RWPE2 (cell line): ENCODE data around the gene CFAP157.

Source experiments
- ATAC-seq: fragments of 200-7000 bp; cut with Tn5 transposase; 3 replicates; pipeline ENCODE4 v1.9.1; 2021; ENCODE audit warnings: low read depth
- DNase-seq: peaks from one replicate; pipeline ENCODE4 v3.0.0-alpha.2; 2020; ENCODE audit warnings: low spot score
- H3K27ac ChIP-seq: fragments of 450-650 bp; 2 replicates; pipeline ENCODE4 v1.5.1; 2017; ENCODE audit warnings: mild to moderate bottlenecking; ENCODE audit not compliant: poor library complexity, severe bottlenecking
- H3K27me3 ChIP-seq: fragments of 250-450 bp; sonication (Bioruptor Pico); 2 replicates; pipeline ENCODE4 v1.5.1; 2021; ENCODE audit warnings: mild to moderate bottlenecking, moderate library complexity; ENCODE audit not compliant: insufficient read depth, poor library complexity, severe bottlenecking
- H3K36me3 ChIP-seq: fragments of 250-450 bp; sonication (Bioruptor Pico); 2 replicates; pipeline ENCODE4 v1.5.1; 2020; ENCODE audit warnings: low read depth, mild to moderate bottlenecking, moderate library complexity
- H3K4me1 ChIP-seq: fragments of 250-450 bp; sonication (Bioruptor Pico); 2 replicates; pipeline ENCODE4 v1.5.1; 2021; ENCODE audit warnings: mild to moderate bottlenecking, moderate library complexity; ENCODE audit not compliant: insufficient read depth, poor library complexity, severe bottlenecking
- H3K4me3 ChIP-seq: fragments of 250-450 bp; sonication (Bioruptor Pico); 2 replicates; pipeline ENCODE4 v1.5.1; 2021; ENCODE audit warnings: mild to moderate bottlenecking, moderate library complexity; ENCODE audit not compliant: severe bottlenecking
- H3K9me3 ChIP-seq: fragments of 250-450 bp; sonication (Bioruptor Pico); 2 replicates; pipeline ENCODE4 v1.5.1; 2021; ENCODE audit warnings: mild to moderate bottlenecking, moderate library complexity; ENCODE audit not compliant: severe bottlenecking
- CTCF ChIP-seq: fragments of 450-650 bp; IDR thresholded peaks from one replicate; pipeline ENCODE4 v1.5.1; 2017; ENCODE audit warnings: mild to moderate bottlenecking, moderate library complexity; ENCODE audit not compliant: poor library complexity, severe bottlenecking

The CFAP157 gene

GRCh38 chr9:127697575-127697974 lies 9.2 kb upstream of the CFAP157 start:
- Histone ChIP-seq H3K27me3 (no peaks in the 10 kb centered on the region), H3K27ac (no peak overlapping the region), H3K9me3 (no peaks in the 10 kb centered on the region), H3K4me3 (no peak overlapping the region), H3K36me3 (no peaks in the 10 kb centered on the region), H3K4me1 (no peaks in the 10 kb centered on the region)
- TF ChIP-seq CTCF = no peak
- no peak for DNase-seq
- ATAC-seq = no peak

GRCh38 chr9:127698386-127698785 lies 8.4 kb upstream of the CFAP157 start:
- ATAC-seq (no peak), DNase-seq (no peak)
- TF ChIP-seq CTCF = no peak
- Histone ChIP-seq H3K27ac (no peak overlapping the region), H3K27me3 (no peaks in the 10 kb centered on the region), H3K9me3 (no peaks in the 10 kb centered on the region), H3K36me3 (no peaks in the 10 kb centered on the region), H3K4me3 (no peak overlapping the region), H3K4me1 (no peaks in the 10 kb centered on the region)

GRCh38 chr9:127698985-127699670 lies 7.7 kb upstream of the CFAP157 start:
- H3K9me3 ChIP-seq = no peaks in the 10 kb centered on the region
- H3K36me3 ChIP-seq = no peaks in the 10 kb centered on the region
- no peak overlapping the region for H3K27ac ChIP-seq
- H3K4me1 ChIP-seq = no peaks in the 10 kb centered on the region
- ATAC-seq = peak; percentile 95
- no peaks in the 10 kb centered on the region for H3K27me3 ChIP-seq
- DNase-seq = peak; percentile 90
- H3K4me3 ChIP-seq = peak overlapping the region; percentile 7
- TF ChIP-seq CTCF = no peak

GRCh38 chr9:127700140-127700539 lies 6.6 kb upstream of the CFAP157 start:
- H3K27ac ChIP-seq = no peak overlapping the region
- no peak for TF ChIP-seq CTCF
- H3K36me3 ChIP-seq = no peaks in the 10 kb centered on the region
- DNase-seq (no peak), ATAC-seq (no peak)
- no peaks in the 10 kb centered on the region for H3K27me3 ChIP-seq
- H3K4me3 ChIP-seq = no peak overlapping the region
- H3K9me3 ChIP-seq = no peaks in the 10 kb centered on the region
- H3K4me1 ChIP-seq = no peaks in the 10 kb centered on the region

- no peaks in the 10 kb centered on the region for H3K27me3 ChIP-seq
- H3K9me3 ChIP-seq = no peaks in the 10 kb centered on the region
- DNase-seq (no peak), ATAC-seq (no peak)
- H3K4me1 ChIP-seq = no peaks in the 10 kb centered on the region
- H3K36me3 ChIP-seq = no peaks in the 10 kb centered on the region
- H3K4me3 ChIP-seq = no peak overlapping the region
- TF ChIP-seq CTCF = no peak
- no peak overlapping the region for H3K27ac ChIP-seq
Measured at GRCh38 chr9:127700594-127701255, 6.1 kb upstream of the CFAP157 start.
